Hepatocyte (in vitro differentiated cells): ENCODE measurements around the gene SKAP1. TPM values are rescaled to one million over a fixed set of nuclear protein-coding genes. Genes with fewer than 3 reads are reported as not detected.

Experiments
- DNase-seq: peaks from one replicate; pipeline ENCODE4 v3.0.0-alpha.2; 2016; ENCODE audit warnings: low spot score
- H2AFZ ChIP-seq: fragments of 200-600 bp; sonication (generic); 2 replicates; pipeline ENCODE4 v1.6.0; 2016; ENCODE audit warnings: antibody characterized with exemption, mild to moderate bottlenecking
- H3K27ac ChIP-seq: fragments of 200-600 bp; sonication (generic); 2 replicates; pipeline ENCODE4 v1.5.1; 2016; ENCODE audit warnings: mild to moderate bottlenecking
- H3K27me3 ChIP-seq: fragments of 200-600 bp; sonication (generic); 2 replicates; pipeline ENCODE4 v1.6.1; 2016
- H3K36me3 ChIP-seq: fragments of 200-600 bp; sonication (generic); replicated peaks from 2 replicates; pipeline ENCODE4 v1.5.1; 2016; ENCODE audit warnings: low read depth; ENCODE audit not compliant: insufficient read depth
- H3K4me1 ChIP-seq: fragments of 200-600 bp; sonication (generic); 2 replicates; pipeline ENCODE4 v1.5.1; 2016; ENCODE audit warnings: mild to moderate bottlenecking, moderate library complexity; ENCODE audit not compliant: insufficient read depth
- H3K4me2 ChIP-seq: fragments of 200-600 bp; sonication (generic); 2 replicates; pipeline ENCODE4 v1.6.0; 2016
- H3K4me3 ChIP-seq: fragments of 200-600 bp; sonication (generic); 2 replicates; pipeline ENCODE4 v1.5.1; 2016; ENCODE audit warnings: mild to moderate bottlenecking
- H3K79me2 ChIP-seq: fragments of 200-600 bp; sonication (generic); 2 replicates; pipeline ENCODE4 v1.6.0; 2017; ENCODE audit warnings: mild to moderate bottlenecking
- H3K9me2 ChIP-seq: fragments of 200-600 bp; sonication (generic); replicated peaks from 2 replicates; pipeline ENCODE4 v1.6.0; 2017; ENCODE audit warnings: mild to moderate bottlenecking; ENCODE audit not compliant: insufficient read depth
- H3K9me3 ChIP-seq: fragments of 200-600 bp; sonication (generic); 2 replicates; pipeline ENCODE4 v1.5.1; 2016; ENCODE audit warnings: low read depth, mild to moderate bottlenecking
- H4K20me1 ChIP-seq: fragments of 200-600 bp; sonication (generic); 2 replicates; pipeline ENCODE4 v1.6.0; 2016; ENCODE audit warnings: mild to moderate bottlenecking; ENCODE audit not compliant: insufficient read depth, poor library complexity, severe bottlenecking
- EZH2 ChIP-seq: fragments of 200-600 bp; sonication (generic); IDR thresholded peaks from 2 replicates; pipeline ENCODE4 v1.6.1; 2016; ENCODE audit warnings: antibody characterized with exemption, mild to moderate bottlenecking, borderline replicate concordance
- EZH2phosphoT487 ChIP-seq: fragments of 200-600 bp; sonication (generic); IDR thresholded peaks from one replicate; pipeline ENCODE4 v1.6.1; 2018; ENCODE audit warnings: antibody characterized with exemption, mild to moderate bottlenecking, low read depth, moderate library complexity; ENCODE audit not compliant: unreplicated experiment, severe bottlenecking
- WGBS: methylation state at CpG from one replicate; pipeline ENCODE4 v1.1.6; 2016; ENCODE audit warnings: low lambda C conversion rate; ENCODE audit errors: missing lambda C conversion rate; 5-methylcytosine and 5-hydroxymethylcytosine counted together
- polyA plus RNA-seq: library from polyadenylated mRNA; unstranded; fragments of >200 nt; fragmentation: Nextera tagmentation; extraction: Ambion mirVana; gene quantifications from 2 replicates; pipeline ENCODE4 v1.2.1, GENCODE V29; 2016
- total RNA-seq: library from RNA; depleted of rRNA; stranded (reverse); fragments of >200 nt; gene quantifications from 2 replicates; pipeline ENCODE4 v1.2.3, GENCODE V29; 2014
- TF ChIP-seq, protein P1 (sequence below): fragments of 200-600 bp; sonication (generic); IDR thresholded peaks from 2 replicates; pipeline ENCODE4 v1.5.1; 2016; ENCODE audit warnings: antibody characterized with exemption, mild to moderate bottlenecking; ENCODE audit not compliant: poor library complexity

The SKAP1 gene
- total and polyA plus RNA-seq, 2 experiments from 2014 or later, result 1.4 to 3.0 TPM

DNA sequence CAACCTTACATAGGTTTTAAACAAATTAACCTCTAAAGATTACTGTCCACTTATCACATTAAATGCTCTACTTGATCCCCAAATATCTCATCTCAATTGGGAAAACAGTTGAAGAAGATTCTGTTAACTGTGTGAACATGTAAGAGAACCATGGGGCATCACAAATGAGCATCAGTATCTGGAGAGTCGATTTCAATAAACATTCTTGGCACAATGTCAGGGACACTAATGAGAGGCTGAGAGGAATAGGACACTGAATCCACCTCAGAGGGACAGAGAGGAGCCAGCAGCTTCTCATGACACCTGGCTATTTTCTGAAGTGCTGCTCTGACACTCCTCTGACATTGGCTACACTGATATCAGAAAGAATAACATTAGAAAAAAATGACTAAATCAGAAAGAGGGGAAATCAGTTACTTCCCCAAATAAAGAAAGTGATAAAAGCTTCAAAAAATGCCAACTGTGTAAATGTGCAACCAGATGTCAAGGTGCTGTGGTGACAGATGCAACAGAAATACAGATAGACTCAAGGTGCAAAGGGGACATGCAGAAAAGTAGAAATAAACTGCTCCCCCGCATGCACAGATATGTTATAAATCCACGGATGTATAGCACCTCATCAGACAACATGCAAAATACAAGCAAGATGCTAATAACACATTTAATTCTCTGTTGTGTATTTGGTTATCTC is 255.0 kb downstream of the SKAP1 start:
- no peak for DNase-seq
- H3K36me3 ChIP-seq, result no peaks in the 10 kb centered on the region
- 83% methylated on average over 3 of the region's 3 CpGs for WGBS
- H3K4me2 ChIP-seq, result no peak overlapping the region
- no peak for TF ChIP-seq EZH2
- TF ChIP-seq, protein P1, sequence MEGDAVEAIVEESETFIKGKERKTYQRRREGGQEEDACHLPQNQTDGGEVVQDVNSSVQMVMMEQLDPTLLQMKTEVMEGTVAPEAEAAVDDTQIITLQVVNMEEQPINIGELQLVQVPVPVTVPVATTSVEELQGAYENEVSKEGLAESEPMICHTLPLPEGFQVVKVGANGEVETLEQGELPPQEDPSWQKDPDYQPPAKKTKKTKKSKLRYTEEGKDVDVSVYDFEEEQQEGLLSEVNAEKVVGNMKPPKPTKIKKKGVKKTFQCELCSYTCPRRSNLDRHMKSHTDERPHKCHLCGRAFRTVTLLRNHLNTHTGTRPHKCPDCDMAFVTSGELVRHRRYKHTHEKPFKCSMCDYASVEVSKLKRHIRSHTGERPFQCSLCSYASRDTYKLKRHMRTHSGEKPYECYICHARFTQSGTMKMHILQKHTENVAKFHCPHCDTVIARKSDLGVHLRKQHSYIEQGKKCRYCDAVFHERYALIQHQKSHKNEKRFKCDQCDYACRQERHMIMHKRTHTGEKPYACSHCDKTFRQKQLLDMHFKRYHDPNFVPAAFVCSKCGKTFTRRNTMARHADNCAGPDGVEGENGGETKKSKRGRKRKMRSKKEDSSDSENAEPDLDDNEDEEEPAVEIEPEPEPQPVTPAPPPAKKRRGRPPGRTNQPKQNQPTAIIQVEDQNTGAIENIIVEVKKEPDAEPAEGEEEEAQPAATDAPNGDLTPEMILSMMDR, result no peak
- no peak for TF ChIP-seq EZH2phosphoT487
- peaks cover 6% of the 10 kb centered on the region for H3K27me3 ChIP-seq
- no peaks in the 10 kb centered on the region for H3K9me3 ChIP-seq
- no peaks in the 10 kb centered on the region for H3K9me2 ChIP-seq
- H3K27ac ChIP-seq, result no peak overlapping the region
- H3K4me3 ChIP-seq, result no peak overlapping the region
- no peaks in the 10 kb centered on the region for H4K20me1 ChIP-seq
- no peak overlapping the region for H2AFZ ChIP-seq
- no peaks in the 10 kb centered on the region for H3K4me1 ChIP-seq
- H3K79me2 ChIP-seq, result no peaks in the 10 kb centered on the region

DNA sequence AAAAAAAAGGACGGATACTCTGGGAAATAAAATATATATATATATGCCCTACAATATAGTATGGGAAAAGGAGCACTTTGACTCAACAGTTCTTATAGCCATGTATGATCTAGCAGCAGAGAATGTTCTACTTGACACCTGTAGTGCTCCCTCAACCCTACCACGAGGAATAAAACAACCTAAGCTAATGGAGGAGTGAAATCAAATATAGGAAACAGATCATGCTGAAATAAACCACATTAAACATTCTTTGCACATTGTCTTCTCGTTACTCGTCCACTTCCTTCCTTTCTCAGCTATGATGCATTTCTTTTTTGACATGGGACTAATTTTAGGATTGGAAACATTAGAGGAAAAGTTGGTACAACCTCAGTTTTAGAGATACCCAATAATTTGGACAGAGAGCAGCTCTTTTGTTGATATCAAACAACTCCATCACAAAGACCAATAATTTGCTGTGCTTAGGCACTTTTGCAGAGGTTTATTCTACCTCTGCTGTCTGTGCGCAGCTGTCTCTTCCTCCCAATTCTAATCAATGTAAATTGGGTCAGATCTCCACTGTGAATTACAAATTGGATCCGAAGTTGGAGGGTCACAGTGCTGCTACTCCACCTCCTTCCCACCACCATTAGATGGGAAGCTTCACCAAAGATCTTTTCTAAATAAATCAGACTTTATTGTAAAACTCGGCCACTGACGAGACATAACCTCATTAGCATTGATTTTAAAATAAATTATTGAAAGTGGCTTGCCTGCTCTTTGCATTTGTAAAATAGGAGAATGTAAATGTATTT is 256.6 kb downstream of the SKAP1 start:
- Histone ChIP-seq H3K79me2 (no peaks in the 10 kb centered on the region), H2AFZ (no peak overlapping the region), H3K9me2 (no peaks in the 10 kb centered on the region), H4K20me1 (no peaks in the 10 kb centered on the region), H3K9me3 (no peaks in the 10 kb centered on the region), H3K27me3 (peaks cover 12% of the 10 kb centered on the region), H3K4me1 (no peaks in the 10 kb centered on the region), H3K4me3 (no peak overlapping the region), H3K36me3 (no peaks in the 10 kb centered on the region), H3K27ac (no peak overlapping the region), H3K4me2 (no peak overlapping the region)
- 90% methylated on average over 8 of the region's 8 CpGs for WGBS
- DNase-seq, result no peak
- TF ChIP-seq, protein P1, result no peak
- no peak for TF ChIP-seq EZH2phosphoT487
- no peak for TF ChIP-seq EZH2

DNA sequence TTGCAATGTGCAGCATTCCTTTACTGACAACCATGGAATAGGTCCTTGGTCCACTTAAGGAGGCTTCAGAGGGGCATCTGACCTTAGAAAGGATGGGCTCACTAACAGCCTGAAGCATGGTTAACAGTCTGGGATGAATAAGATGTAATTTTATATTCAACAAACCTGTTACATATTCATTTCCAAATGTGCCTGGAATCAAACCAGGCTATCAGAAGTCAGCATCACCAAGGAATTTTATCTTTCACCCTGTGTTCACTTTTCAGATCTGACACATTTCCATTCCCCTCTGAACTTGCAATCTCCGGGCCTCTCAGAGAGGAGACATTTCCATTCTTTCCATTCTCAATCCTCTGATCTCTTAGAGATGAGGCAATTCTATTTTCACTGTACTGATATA is 260.1 kb downstream of the SKAP1 start:
- Histone ChIP-seq H3K9me3 (no peaks in the 10 kb centered on the region), H3K4me1 (no peaks in the 10 kb centered on the region), H3K27ac (no peak overlapping the region), H3K36me3 (no peaks in the 10 kb centered on the region), H4K20me1 (no peaks in the 10 kb centered on the region), H3K4me3 (no peak overlapping the region), H3K79me2 (no peaks in the 10 kb centered on the region), H3K27me3 (peaks cover 12% of the 10 kb centered on the region), H3K4me2 (no peak overlapping the region), H2AFZ (no peak overlapping the region), H3K9me2 (no peaks in the 10 kb centered on the region)
- WGBS, result 81% methylated on average over 1 of the region's 1 CpG
- no peak for DNase-seq
- TF ChIP-seq, protein P1, result no peak
- TF ChIP-seq EZH2 (no peak), EZH2phosphoT487 (no peak)
